SK-N-SH treated with all-trans-retinoic acid at 6 μM for 48 hours (cell line): Measurements from ENCODE around the gene FLT1.

Source experiments
- ARNTL ChIP-seq: fragments of 450-650 bp; formaldehyde crosslinking; IDR thresholded peaks from 2 replicates; pipeline ENCODE4 v1.5.0; 2020; ENCODE audit warnings: low read depth, mild to moderate bottlenecking, moderate library complexity, borderline replicate concordance
- BACH2 ChIP-seq: fragments of 250-450 bp; sonication (Bioruptor Pico); IDR thresholded peaks from 2 replicates; pipeline ENCODE4 v1.9.0; 2021; ENCODE audit warnings: mild to moderate bottlenecking, borderline replicate concordance
- GLIS3 ChIP-seq: fragments of 250-450 bp; sonication (Bioruptor Pico); IDR thresholded peaks from 2 replicates; pipeline ENCODE4 v1.5.0; 2020; ENCODE audit warnings: mild to moderate bottlenecking, moderate library complexity
- TCF4 ChIP-seq: fragments of 250-450 bp; sonication (Bioruptor Pico); IDR thresholded peaks from 2 replicates; pipeline ENCODE4 v1.8.0; 2021; ENCODE audit warnings: mild to moderate bottlenecking, moderate library complexity, borderline replicate concordance
- ZFP3 ChIP-seq: fragments of 250-450 bp; sonication (Bioruptor Pico); IDR thresholded peaks from 2 replicates; pipeline ENCODE4 v1.5.0; 2020; ENCODE audit warnings: mild to moderate bottlenecking, moderate library complexity

GRCh38 chr13:28356561-28357021, 138.3 kb downstream of the FLT1 start:
- TF ChIP-seq GLIS3 (CRISPR knock-in tag): no peak
- TF ChIP-seq ZFP3 (CRISPR knock-in tag): no peak
- no peak for TF ChIP-seq BACH2 (CRISPR knock-in tag)
- no peak for TF ChIP-seq TCF4
- no peak for TF ChIP-seq ARNTL (CRISPR knock-in tag)
